Esophagus muscularis mucosa (tissue), 3 donors: ENCODE results near the gene CLSTN1.

Experiments
- CTCF ChIP-seq, 3 experiments: fragments of 200-600 bp in 2 of 3; fragments of 450-650 bp in 1 of 3; sonication (generic) in 2 of 3; IDR thresholded peaks; one replicate each; pipeline ENCODE4 v1.5.1; 2017 to 2019; ENCODE audit warnings: antibody characterized with exemption in 3 of 3, mild to moderate bottlenecking in 2 of 3, moderate library complexity in 1 of 3
- POLR2A ChIP-seq: fragments of 450-650 bp; IDR thresholded peaks from one replicate; pipeline ENCODE4 v1.6.1; 2017; ENCODE audit warnings: antibody characterized with exemption, moderate library complexity, mild to moderate bottlenecking, low read depth
- POLR2AphosphoS5 ChIP-seq, 2 donors: sonication (generic); formaldehyde crosslinking; IDR thresholded peaks; one replicate each; pipeline ENCODE4 v1.6.1; 2017; ENCODE audit warnings: antibody characterized with exemption in 2 of 2

GRCh38 chr1:9710037-9710436 is 113.7 kb downstream of the CLSTN1 start:
- TF ChIP-seq POLR2A (no peak), CTCF (IDR thresholded peaks at IDR 0.05) (no peak), POLR2AphosphoS5 (IDR thresholded peaks at IDR 0.05) (no peak)
